K562 (cell line): Measurements from ENCODE around the gene ZDHHC11. TPM values are rescaled to one million over a fixed set of nuclear protein-coding genes. Genes with fewer than 3 reads are reported as not detected.
A peak's percentile ranks its signal among the peaks of the same experiment; 100 is the strongest.

Source experiments
- ATAC-seq: fragments of 200-7000 bp; cut with Tn5 transposase; 3 replicates; pipeline ENCODE4 v1.9.1; 2020; ENCODE audit warnings: moderate library complexity
- BruUV-seq: library from RNA; stranded (reverse); fragments of 400-500 nt; replicated peaks from 2 replicates; lab custom pipeline; 2021; lab: Mats Ljungman, UMichigan
- CTCF ChIA-PET: fragments of 300-600 bp; formaldehyde crosslinking; extraction: SDS; loops from one replicate; lab custom pipeline; 2021; ENCODE audit warnings: low intra/inter-chr PET ratio; lab: Yijun Ruan, JAX
- POLR2A ChIA-PET: fragments of 300-600, 350-650 bp; sonication (Branson Sonifier 250); formaldehyde crosslinking; extraction: SDS; loops from one replicate; lab custom pipeline; 2021; ENCODE audit warnings: antibody characterized with exemption, inconsistent platforms; lab: Yijun Ruan, JAX
- DNase-seq, 4 experiments: peaks; one replicate each; pipeline versions ENCODE4 v3.0.0 to v3.0.0-alpha.2; 2011 to 2018; ENCODE audit warnings: low spot score in 3 of 4, mixed read lengths in 3 of 4; ENCODE audit errors: extremely low read depth in 1 of 4
- FAIRE-seq: peaks from 2 replicates; lab custom pipeline; 2011; peaks lifted over from hg19 to GRCh38; lab: Jason Lieb, UNC
- H2AFZ ChIP-seq: 2 replicates; pipeline ENCODE4 v1.6.0; 2011; ENCODE audit warnings: low read depth, low read length, control low read depth, inconsistent platforms
- H3K27ac ChIP-seq: fragments of 200-600 bp; 3 replicates; pipeline ENCODE4 v1.8.0; 2011; ENCODE audit warnings: low read depth, mild to moderate bottlenecking, control low read depth, inconsistent platforms, low read length, moderate library complexity, mixed read lengths; ENCODE audit errors: extremely low read depth
- H3K27me3 ChIP-seq, 2 experiments: fragments of 300-600 bp in 1 of 2; 2 replicates in 1 of 2; 3 replicates in 1 of 2; pipeline versions ENCODE4 v1.6.0 to v1.8.0; 2011; ENCODE audit warnings: inconsistent platforms in 2 of 2, low read length in 2 of 2, mild to moderate bottlenecking in 1 of 2, mixed read lengths in 1 of 2, moderate library complexity in 1 of 2; ENCODE audit not compliant: control insufficient read depth in 2 of 2, insufficient read depth in 2 of 2
- H3K36me3 ChIP-seq: fragments of 300-600 bp; 3 replicates; pipeline ENCODE4 v1.8.0; 2011; ENCODE audit warnings: mild to moderate bottlenecking, low read length, inconsistent platforms; ENCODE audit not compliant: control insufficient read depth, insufficient read depth
- H3K4me1 ChIP-seq, 2 experiments: fragments of 200-600 bp in 1 of 2; replicated peaks in 1 of 2; 2 replicates in 1 of 2; 3 replicates in 1 of 2; pipeline versions ENCODE4 v1.5.1 to v1.8.0; 2011; ENCODE audit warnings: inconsistent platforms in 2 of 2, low read length in 2 of 2, mild to moderate bottlenecking in 1 of 2, mixed read lengths in 1 of 2, moderate library complexity in 1 of 2; ENCODE audit not compliant: control insufficient read depth in 2 of 2, insufficient read depth in 2 of 2
- H3K4me2 ChIP-seq: 2 replicates; pipeline ENCODE4 v1.6.1; 2011; ENCODE audit warnings: low read length, control low read depth, inconsistent platforms, mixed read lengths; ENCODE audit not compliant: insufficient read depth
- H3K4me3 ChIP-seq: fragments of 200-600 bp; sonication (generic), shearing (Covaris generic); 2 replicates; pipeline ENCODE4 v1.5.1; 2016; ENCODE audit warnings: control low read depth, inconsistent platforms
- H3K79me2 ChIP-seq: fragments of 200-600 bp; 3 replicates; pipeline ENCODE4 v1.8.0; 2011; ENCODE audit warnings: low read length, inconsistent platforms; ENCODE audit not compliant: control insufficient read depth, insufficient read depth
- H3K9ac ChIP-seq, 2 experiments: 2 replicates each; pipeline versions ENCODE4 v1.6.0 to v1.6.1; 2011; ENCODE audit warnings: low read depth in 2 of 2, low read length in 2 of 2, control low read depth in 1 of 2, inconsistent platforms in 1 of 2, mild to moderate bottlenecking in 1 of 2, mixed read lengths in 1 of 2; ENCODE audit not compliant: insufficient read depth in 1 of 2
- H3K9me1 ChIP-seq: one replicate; pipeline ENCODE4 v1.6.0; 2011; ENCODE audit warnings: inconsistent platforms, mild to moderate bottlenecking, low read length, moderate library complexity; ENCODE audit not compliant: control insufficient read depth, insufficient read depth
- H3K9me3 ChIP-seq: replicated peaks from 2 replicates; pipeline ENCODE4 v1.5.1; 2011; ENCODE audit warnings: low read depth, low read length, inconsistent platforms; ENCODE audit not compliant: control insufficient read depth, insufficient read depth
- H4K20me1 ChIP-seq: replicated peaks from 2 replicates; pipeline ENCODE4 v1.6.1; 2011; ENCODE audit warnings: low read length, inconsistent platforms, mixed read lengths; ENCODE audit not compliant: control insufficient read depth, insufficient read depth
- FOSL1 ChIP-seq: fragments of 200-800 bp; sonication (Bioruptor generic); conservative IDR thresholded peaks from 2 replicates; pipeline ENCODE4 v1.6.1; 2016; ENCODE audit warnings: missing genetic modification characterization, missing compliant biosample characterization
- GATAD2A ChIP-seq: fragments of 450-650 bp; IDR thresholded peaks from 2 replicates; pipeline ENCODE4 v1.6.1; 2017
- GTF2A2 ChIP-seq: IDR thresholded peaks from 2 replicates; pipeline ENCODE4 v1.6.1; 2016; ENCODE audit warnings: mild to moderate bottlenecking, missing genetic modification characterization, missing compliant biosample characterization
- HNRNPK ChIP-seq: fragments of 200-400 bp; formaldehyde crosslinking; IDR thresholded peaks from one replicate; pipeline ENCODE4 v1.6.1; 2018; ENCODE audit warnings: mild to moderate bottlenecking, low read depth, low read length; ENCODE audit not compliant: poor library complexity, severe bottlenecking
- JUNB ChIP-seq: fragments of 450-650 bp; formaldehyde crosslinking; conservative IDR thresholded peaks from 2 replicates; pipeline ENCODE4 v1.4.0; 2020; ENCODE audit warnings: mild to moderate bottlenecking
- KDM4B ChIP-seq, 2 experiments: fragments of 450-650 bp in 1 of 2; sonication (generic) in 1 of 2; IDR thresholded peaks; 2 replicates each; pipeline ENCODE4 v1.6.1; 2016 to 2017; ENCODE audit warnings: borderline replicate concordance in 2 of 2, antibody characterized with exemption in 1 of 2, low read depth in 1 of 2, mild to moderate bottlenecking in 1 of 2
- KLF16 ChIP-seq: IDR thresholded peaks from 2 replicates; pipeline ENCODE4 v1.6.1; 2016; ENCODE audit warnings: antibody characterized with exemption
- MEF2D ChIP-seq: conservative IDR thresholded peaks from 2 replicates; pipeline ENCODE4 v1.6.1; 2016; ENCODE audit warnings: low read depth, missing genetic modification characterization, missing compliant biosample characterization
- POLR2G ChIP-seq: fragments of 200-400 bp; formaldehyde crosslinking; IDR thresholded peaks from 2 replicates; pipeline ENCODE4 v1.6.1; 2017; ENCODE audit warnings: low read depth, mild to moderate bottlenecking, antibody characterized with exemption, low read length, moderate library complexity
- RAD51 ChIP-seq: fragments of 450-650 bp; IDR thresholded peaks from 2 replicates; pipeline ENCODE4 v1.7.1; 2016; ENCODE audit warnings: low read depth, mild to moderate bottlenecking, borderline replicate concordance
- RBFOX2 ChIP-seq: fragments of 200-400 bp; formaldehyde crosslinking; IDR thresholded peaks from 2 replicates; pipeline ENCODE4 v1.6.1; 2017; ENCODE audit warnings: low read depth, mild to moderate bottlenecking, low read length, moderate library complexity
- YY1 ChIP-seq, 3 experiments: IDR thresholded peaks; 2 replicates each; pipeline ENCODE4 v1.6.1; 2011; ENCODE audit warnings: low read length in 2 of 3, mild to moderate bottlenecking in 2 of 3, moderate library complexity in 2 of 3, borderline replicate concordance in 1 of 3, control low read depth in 1 of 3, low read depth in 1 of 3; ENCODE audit not compliant: insufficient read depth in 3 of 3, insufficient replicate concordance in 2 of 3, control insufficient read depth in 1 of 3, insufficient read length in 1 of 3; ENCODE audit errors: extremely low read depth in 1 of 3
- ZNF431 ChIP-seq: sonication (generic); formaldehyde crosslinking; IDR thresholded peaks from 2 replicates; pipeline ENCODE4 v1.8.0; 2022; ENCODE audit warnings: mild to moderate bottlenecking, missing genetic modification reagents
- WGBS: fragments of 100-300 bp; shearing (Covaris generic); methylation state at CpG from one replicate; pipeline ENCODE4 v1.1.6; 2016; ENCODE audit warnings: low coverage, mixed read lengths; ENCODE audit not compliant: insufficient coverage; ENCODE audit errors: missing lambda C conversion rate; 5-methylcytosine and 5-hydroxymethylcytosine counted together
- in situ Hi-C: fragments of 300-500 bp; cut with MboI; formaldehyde crosslinking; loops from 4 replicates; pipeline ENCODE4 v1.15.0; 2018; ENCODE audit warnings: inconsistent platforms, mixed read lengths
- intact Hi-C: fragments of 100-400 bp; cut with micrococcal nuclease; formaldehyde crosslinking; loops from 2 replicates; pipeline ENCODE4 v1.14.2; 2022
- polyA plus RNA-seq, 8 experiments: library from polyadenylated mRNA; depleted of rRNA in 4 of 8; stranded (reverse) in 5 of 8; unstranded in 3 of 8; fragments of >200 nt; fragmentation: Nextera tagmentation in 2 of 8; fragmentation: Illumina TruSeq in 1 of 8; extraction: Ambion mirVana in 2 of 8; extraction: Trizol in 1 of 8; gene quantifications; 2 replicates each; pipeline versions ENCODE4 v1.2.1 to v1.2.3, GENCODE V29; 2011 to 2014; ENCODE audit warnings: inconsistent platforms in 1 of 8, missing spikeins in 1 of 8
- total RNA-seq, 7 experiments: library from RNA; depleted of rRNA in 6 of 7; stranded (reverse); fragments of >200 nt in 6 of 7; fragmentation: Illumina TruSeq in 2 of 7; extraction: Trizol in 2 of 7; gene quantifications; 2 replicates each; pipeline versions ENCODE4 v1.2.1 to v1.2.3, GENCODE V29; 2011 to 2021; ENCODE audit warnings: low replicate concordance in 1 of 7
- TF ChIP-seq, protein P1 (sequence below): sonication (generic); formaldehyde crosslinking; IDR thresholded peaks from 2 replicates; pipeline ENCODE4 v1.8.1; 2023; ENCODE audit warnings: mild to moderate bottlenecking, missing genetic modification reagents, moderate library complexity
- TF ChIP-seq, protein P2 (sequence below): sonication (generic); formaldehyde crosslinking; IDR thresholded peaks from 2 replicates; pipeline ENCODE4 v1.8.1; 2023; ENCODE audit warnings: mild to moderate bottlenecking, missing genetic modification reagents
- TF ChIP-seq, protein P3 (sequence below): fragments of 450-650 bp; conservative IDR thresholded peaks from 2 replicates; pipeline ENCODE4 v1.6.1; 2016; ENCODE audit warnings: missing genetic modification characterization, low read depth, mild to moderate bottlenecking, control low read depth, missing compliant biosample characterization

Gene ZDHHC11
- total and polyA plus RNA-seq, 9 of the 15 experiments (the other 6 are each of a cell fraction or from before 2014, with no cell fraction given): 0.07 to 2.3 (median 0.52) TPM

DNA sequence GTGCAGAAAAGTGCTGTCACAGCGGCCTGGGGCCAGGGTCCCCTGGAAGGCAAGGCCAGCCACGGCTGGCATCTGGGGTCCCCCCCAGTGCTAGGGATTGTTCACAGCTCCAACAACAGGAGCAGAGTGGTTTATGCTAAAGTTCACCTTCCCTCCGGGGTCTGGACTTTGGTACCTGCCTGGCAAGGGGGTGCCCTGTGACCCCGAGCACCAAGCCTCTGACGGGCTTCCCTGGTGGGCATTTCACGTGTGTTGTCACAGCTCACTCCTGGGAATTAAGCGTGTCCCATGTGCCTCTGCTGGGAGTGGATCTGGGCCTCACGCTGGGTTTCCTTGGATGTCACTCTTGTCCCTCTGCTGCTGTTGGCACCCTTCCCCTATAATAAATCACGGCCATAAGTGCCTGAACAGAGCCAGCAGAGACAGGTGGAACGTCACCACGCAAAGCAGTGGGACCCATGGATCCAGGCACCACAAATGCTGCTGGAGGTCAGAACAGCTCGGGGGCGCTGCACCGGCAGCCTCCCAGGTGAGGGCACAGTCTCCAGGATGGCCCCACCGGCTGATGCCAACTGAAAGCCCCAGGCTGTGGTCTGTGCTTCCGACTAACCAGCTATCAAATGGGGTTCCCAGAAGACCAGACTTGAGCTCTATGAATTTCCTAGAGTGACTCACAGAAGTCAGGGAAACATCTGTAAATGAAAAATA, 17.8 kb upstream of the ZDHHC11 start:
- Histone ChIP-seq H3K36me3 (peaks cover 100% of the 10 kb centered on the region), H3K9ac (no peak overlapping the region), H3K27ac (no peak overlapping the region), H2AFZ (no peak overlapping the region), H3K27me3 (no peaks in the 10 kb centered on the region), H3K4me1 (peaks cover 0 to 4% of the 10 kb centered on the region in 2 experiments; a peak in 2 of 5 replicates), H3K4me2 (no peak overlapping the region), H3K9me1 (no peaks in the 10 kb centered on the region), H3K79me2 (no peaks in the 10 kb centered on the region), H3K4me3 (no peak overlapping the region), H4K20me1 (peaks cover 5% of the 10 kb centered on the region), H3K9me3 (no peaks in the 10 kb centered on the region)
- peak in 1 of 4 experiments; percentile 13 for DNase-seq
- ChIA-PET POLR2A (interaction anchor here (1.0 kb wide), 2 partner anchors 8 to 26 kb away, joined by 3 to 5 read pairs; no protein-coding TSS in a partner anchor), CTCF (no interaction called here)
- no peak for FAIRE-seq
- intact Hi-C loops: no loop called here
- in situ Hi-C loops: no loop called here
- 96% methylated on average over 15 of the region's 16 CpGs for WGBS
- BruUV-seq: no TSS peak
- ATAC-seq: no peak
- TF ChIP-seq JUNB (CRISPR knock-in tag): no peak
- TF ChIP-seq KLF16: no peak
- TF ChIP-seq KDM4B (IDR thresholded peaks at IDR 0.05; ENCODE audit: borderline replicate concordance in 2 of 2, low read depth in 1 of 2): no peak
- TF ChIP-seq, protein P1, sequence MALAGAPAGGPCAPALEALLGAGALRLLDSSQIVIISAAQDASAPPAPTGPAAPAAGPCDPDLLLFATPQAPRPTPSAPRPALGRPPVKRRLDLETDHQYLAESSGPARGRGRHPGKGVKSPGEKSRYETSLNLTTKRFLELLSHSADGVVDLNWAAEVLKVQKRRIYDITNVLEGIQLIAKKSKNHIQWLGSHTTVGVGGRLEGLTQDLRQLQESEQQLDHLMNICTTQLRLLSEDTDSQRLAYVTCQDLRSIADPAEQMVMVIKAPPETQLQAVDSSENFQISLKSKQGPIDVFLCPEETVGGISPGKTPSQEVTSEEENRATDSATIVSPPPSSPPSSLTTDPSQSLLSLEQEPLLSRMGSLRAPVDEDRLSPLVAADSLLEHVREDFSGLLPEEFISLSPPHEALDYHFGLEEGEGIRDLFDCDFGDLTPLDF: no peak
- TF ChIP-seq, protein P2, sequence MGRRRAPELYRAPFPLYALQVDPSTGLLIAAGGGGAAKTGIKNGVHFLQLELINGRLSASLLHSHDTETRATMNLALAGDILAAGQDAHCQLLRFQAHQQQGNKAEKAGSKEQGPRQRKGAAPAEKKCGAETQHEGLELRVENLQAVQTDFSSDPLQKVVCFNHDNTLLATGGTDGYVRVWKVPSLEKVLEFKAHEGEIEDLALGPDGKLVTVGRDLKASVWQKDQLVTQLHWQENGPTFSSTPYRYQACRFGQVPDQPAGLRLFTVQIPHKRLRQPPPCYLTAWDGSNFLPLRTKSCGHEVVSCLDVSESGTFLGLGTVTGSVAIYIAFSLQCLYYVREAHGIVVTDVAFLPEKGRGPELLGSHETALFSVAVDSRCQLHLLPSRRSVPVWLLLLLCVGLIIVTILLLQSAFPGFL (CRISPR knock-in tag): no peak
- TF ChIP-seq YY1 (IDR thresholded peaks at IDR 0.05; ENCODE audit: borderline replicate concordance in 1 of 3, control insufficient read depth in 1 of 3, extremely low read depth in 1 of 3, insufficient read depth in 3 of 3, insufficient read length in 1 of 3, insufficient replicate concordance in 2 of 3, low read depth in 1 of 3, low read length in 2 of 3): no peak
- TF ChIP-seq POLR2G: peak; percentile 36; the same call in 1 of the 2 replicates
- no peak for TF ChIP-seq RAD51
- no peak for TF ChIP-seq HNRNPK
- no peak for TF ChIP-seq ZNF431 (CRISPR knock-in tag)
- TF ChIP-seq MEF2D (tag): no peak
- TF ChIP-seq GTF2A2: no peak
- TF ChIP-seq GATAD2A: no peak
- 0 out of 2 replicates have a peak, but pooled peaks have one; percentile 25 for TF ChIP-seq RBFOX2
- no peak for TF ChIP-seq FOSL1 (tag)
- TF ChIP-seq, protein P3, sequence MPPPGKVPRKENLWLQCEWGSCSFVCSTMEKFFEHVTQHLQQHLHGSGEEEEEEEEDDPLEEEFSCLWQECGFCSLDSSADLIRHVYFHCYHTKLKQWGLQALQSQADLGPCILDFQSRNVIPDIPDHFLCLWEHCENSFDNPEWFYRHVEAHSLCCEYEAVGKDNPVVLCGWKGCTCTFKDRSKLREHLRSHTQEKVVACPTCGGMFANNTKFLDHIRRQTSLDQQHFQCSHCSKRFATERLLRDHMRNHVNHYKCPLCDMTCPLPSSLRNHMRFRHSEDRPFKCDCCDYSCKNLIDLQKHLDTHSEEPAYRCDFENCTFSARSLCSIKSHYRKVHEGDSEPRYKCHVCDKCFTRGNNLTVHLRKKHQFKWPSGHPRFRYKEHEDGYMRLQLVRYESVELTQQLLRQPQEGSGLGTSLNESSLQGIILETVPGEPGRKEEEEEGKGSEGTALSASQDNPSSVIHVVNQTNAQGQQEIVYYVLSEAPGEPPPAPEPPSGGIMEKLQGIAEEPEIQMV (tag): no peak
